ENCODE measurements around the gene ITPRIPL1.

DNA sequence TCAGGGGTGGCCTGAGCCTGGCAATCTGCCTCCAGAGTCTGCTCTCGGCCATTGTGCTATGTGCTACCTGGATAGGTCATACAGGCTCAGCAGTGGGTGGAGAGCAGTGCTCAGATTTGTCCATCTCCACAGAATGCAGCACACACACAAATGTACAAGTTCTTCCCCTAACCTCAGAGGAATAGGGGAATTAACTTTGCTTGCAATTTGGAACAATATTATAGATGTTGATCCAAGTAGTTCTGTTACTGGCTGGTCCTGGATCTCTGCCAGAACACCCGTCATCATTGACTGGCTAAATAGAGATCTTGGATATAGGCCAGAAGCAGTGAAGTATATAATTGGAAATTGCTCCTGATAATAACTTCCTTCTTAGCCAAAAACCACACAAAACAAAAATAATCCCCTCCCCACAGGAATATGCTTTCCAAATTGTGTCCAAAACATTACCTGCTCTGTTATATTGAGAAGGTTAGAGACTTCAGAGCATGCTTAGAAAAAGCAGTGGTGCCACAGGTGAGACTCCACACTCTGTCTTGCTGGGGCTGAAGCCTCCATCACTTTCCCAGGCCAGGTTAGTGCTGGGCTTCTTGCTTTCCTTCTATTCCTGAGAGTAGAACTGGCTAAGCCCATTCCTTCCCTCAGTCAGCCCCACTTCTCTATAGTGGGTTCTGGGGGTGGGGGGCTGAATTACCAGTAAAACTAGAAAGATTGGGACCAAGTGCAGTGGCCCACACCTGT lies 49.3 kb downstream of the ITPRIPL1 start:
- TF ChIP-seq TAF1 (IDR thresholded peaks at IDR 0.05; ENCODE audit: borderline replicate concordance, low read depth, low read length) (no peak), POLR2A (IDR thresholded peaks at IDR 0.05; ENCODE audit: low read depth, low read length) (no peak), POLR2AphosphoS5 (IDR thresholded peaks at IDR 0.05; ENCODE audit: low read depth, low read length) (no peak)
